Left renal cortex interstitium (tissue), 4 donors: Measurements from ENCODE around the gene CLDN15. TPM values are rescaled to one million over a fixed set of nuclear protein-coding genes. Genes with fewer than 3 reads are reported as not detected.
A peak's percentile ranks its signal among the peaks of the same experiment; 100 is the strongest.
"Not testable (repeated sequence)": the region's sequence is repeated elsewhere in the genome, so short reads cannot be mapped to it uniquely, and the experiment has no call there.

Experiments
- DNase-seq, 4 donors: peaks; one replicate each; pipeline ENCODE4 v3.0.0-alpha.2; 2013; ENCODE audit warnings: low read depth in 4 of 4, low spot score in 2 of 4, missing footprints in 1 of 4
- polyA plus RNA-seq, 4 donors: library from polyadenylated mRNA; unstranded; fragments of 120-200 nt; gene quantifications; one replicate each; pipeline ENCODE4 v1.2.1, GENCODE V29; 2013; ENCODE audit not compliant: insufficient read length in 4 of 4

Gene CLDN15
- polyA plus RNA-seq, 4 donors: 7.3 to 18.3 (median 13.0) TPM

DNA sequence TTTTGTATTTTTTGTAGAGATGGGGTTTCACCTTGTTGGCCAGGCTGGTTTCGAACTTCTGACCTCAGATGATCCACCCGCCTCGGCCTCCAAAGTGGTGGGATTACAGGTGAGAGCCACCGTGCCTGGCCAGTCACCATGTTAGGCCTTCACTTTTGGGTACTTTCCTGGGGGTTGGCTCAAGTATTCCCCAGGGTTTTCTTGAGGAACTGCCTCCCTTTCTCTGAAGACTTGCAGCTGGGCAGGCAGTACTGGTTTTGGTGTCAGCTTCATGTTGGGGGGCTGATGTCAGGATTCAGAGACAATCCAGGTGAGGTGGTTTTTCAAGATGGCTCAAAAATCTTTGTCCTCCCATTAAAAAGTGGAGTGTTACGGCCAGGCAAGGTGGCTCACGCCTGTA, 12.0 kb downstream of the CLDN15 start:
- no peak for DNase-seq

DNA sequence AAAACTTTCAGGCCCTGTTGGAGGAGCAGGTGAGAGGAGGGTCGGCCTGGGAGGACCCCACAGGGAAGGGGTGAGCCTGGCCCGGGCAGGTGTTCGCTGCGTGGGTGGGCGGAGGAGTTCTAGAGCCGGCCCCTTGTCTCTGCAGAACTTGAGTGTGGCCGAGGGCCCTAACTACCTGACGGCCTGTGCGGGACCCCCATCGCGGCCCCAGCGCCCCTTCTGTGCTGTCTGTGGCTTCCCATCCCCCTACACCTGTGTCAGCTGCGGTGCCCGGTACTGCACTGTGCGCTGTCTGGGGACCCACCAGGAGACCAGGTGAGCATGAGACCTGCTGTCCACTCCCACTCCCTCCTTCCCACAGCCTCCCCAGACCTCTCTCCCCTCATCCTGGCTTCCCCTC, 14.1 kb downstream of the CLDN15 start:
- DNase-seq: no peak

DNA sequence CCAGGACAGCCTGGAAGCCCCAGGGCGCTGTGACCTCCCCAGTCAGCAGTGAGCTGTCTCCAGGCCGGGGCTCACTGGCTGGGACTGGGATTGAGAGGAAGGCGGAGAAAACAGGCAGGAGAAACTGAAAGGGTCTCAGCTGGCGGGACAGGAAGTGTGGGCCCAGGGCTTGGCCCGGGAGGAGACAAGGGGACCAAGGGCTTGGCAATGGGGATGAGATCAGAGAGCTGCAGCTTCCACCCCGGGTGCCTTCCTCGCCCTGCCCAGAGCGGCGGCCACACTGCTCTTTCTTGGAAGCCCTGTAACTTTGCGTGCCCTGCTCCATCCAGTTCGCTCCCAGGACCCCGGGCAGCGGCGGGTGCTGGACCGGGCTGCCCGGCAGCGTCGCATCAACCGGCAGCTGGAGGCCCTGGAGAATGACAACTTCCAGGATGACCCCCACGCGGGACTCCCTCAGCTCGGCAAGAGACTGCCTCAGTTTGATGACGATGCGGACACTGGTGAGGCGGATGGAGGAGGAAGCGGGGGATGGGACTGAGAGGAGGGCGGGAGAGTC, 15.2 kb downstream of the CLDN15 start:
- no peak for DNase-seq

DNA sequence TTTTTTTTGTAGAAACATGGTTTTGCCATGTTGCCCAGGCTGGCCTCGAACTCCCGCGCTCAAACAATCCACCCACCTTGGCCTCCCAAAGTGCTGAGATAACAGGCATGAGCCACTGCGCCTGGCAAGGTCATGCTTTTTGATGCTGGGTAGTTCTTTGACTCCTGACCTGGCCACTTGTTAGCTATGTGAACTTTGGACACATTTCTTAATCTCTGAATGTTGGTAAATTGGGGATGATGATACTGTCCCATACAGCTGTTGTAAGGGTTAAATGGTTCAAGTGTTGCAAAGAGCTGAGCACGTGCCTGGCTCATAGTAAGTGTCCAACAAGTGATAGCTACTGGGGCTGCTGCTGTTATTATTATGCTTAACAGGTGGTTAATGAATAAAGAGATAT, 17.3 kb downstream of the CLDN15 start:
- DNase-seq: no peak

- DNase-seq: no peak
Measured at GRCh38 chr7:101218236-101219125, 19.1 kb downstream of the CLDN15 start.

DNA sequence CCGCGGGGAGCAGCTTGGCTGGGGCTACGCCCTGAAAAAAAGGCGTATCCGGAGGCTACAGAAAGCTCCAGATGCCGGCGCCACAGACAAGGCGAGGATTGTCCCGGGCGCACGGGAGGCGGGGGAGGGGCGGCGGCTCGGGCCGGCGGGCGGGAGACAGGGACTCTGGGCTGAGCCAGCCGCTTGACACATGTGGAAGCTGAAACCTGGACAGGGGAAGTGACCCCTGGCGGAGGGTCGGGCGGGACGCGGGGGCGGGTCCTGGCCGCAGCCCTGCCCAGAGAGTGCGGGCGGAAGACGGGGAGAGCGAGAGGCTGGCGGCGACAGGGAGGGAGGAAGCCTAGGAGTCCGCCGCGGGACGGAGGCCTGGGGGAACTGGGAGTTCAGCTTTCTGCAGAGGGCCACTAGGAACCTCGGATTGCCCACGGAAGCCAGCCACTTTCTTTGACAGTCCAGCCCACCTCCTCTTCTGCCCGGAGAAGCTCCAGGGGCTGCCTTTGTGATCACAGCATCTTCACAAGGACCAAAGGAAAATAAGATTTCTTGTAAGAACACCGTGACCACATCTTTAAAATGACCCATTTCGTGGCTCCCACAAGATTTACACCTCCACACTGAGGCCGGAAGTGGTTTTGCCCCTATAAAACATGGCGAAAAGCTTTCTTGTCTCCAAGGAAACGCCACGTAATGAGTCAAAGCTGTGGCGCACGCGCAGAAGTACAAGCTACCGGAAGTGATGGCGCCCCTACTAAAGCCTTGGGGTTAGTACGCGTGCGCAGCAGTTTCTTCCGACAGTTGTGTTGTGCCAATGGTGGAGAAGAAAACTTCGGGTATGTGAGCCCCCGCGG, 20.0 kb downstream of the CLDN15 start, which contains the start of the genes PLOD3 and ZNHIT1:
TSS of gene PLOD3 (minus strand) at position 194 of the 848 bp plus-strand sequence. CDS start 307 bp downstream, outside the sequence.
TSS of gene ZNHIT1 (plus strand) at position 778 of the 848 bp plus-strand sequence. CDS start at position 809, 31 bp downstream.
- peak; percentile 95 to 100 (median 97) for DNase-seq

- DNase-seq: no peak
Measured at GRCh38 chr7:101216860-101217387, 20.7 kb downstream of the CLDN15 start.

GRCh38 chr7:101216001-101216859, 21.4 kb downstream of the CLDN15 start:
- no peak for DNase-seq

- DNase-seq: no peak
Measured at GRCh38 chr7:101212014-101212413, 25.6 kb downstream of the CLDN15 start.

- no peak for DNase-seq
Measured at GRCh38 chr7:101211501-101211900, 26.1 kb downstream of the CLDN15 start.

- no peak for DNase-seq
Measured at GRCh38 chr7:101210143-101210542, 27.5 kb downstream of the CLDN15 start.

DNA sequence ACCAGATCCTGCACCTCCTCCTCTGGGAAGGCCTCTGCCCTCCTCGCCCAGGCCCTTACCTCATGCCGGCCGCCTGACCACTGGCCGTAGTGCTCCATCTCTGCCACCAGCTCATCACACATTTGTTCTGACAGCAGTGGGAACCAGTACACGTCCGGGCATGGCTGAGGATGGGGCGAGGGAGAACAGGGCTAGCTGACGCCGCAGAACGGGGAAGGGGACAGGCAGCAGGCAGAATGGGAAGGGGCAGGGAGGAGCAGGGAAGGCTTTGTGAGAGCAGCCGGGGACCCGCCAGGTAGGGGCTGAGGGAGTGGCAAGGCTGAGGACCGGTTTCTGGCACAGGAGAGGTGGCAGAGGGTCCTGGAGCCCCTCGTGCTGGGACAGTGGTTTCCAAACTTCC, 28.8 kb downstream of the CLDN15 start:
- no peak for DNase-seq

- no peak for DNase-seq
Measured at GRCh38 chr7:101207459-101207858, 30.1 kb downstream of the CLDN15 start.

DNA sequence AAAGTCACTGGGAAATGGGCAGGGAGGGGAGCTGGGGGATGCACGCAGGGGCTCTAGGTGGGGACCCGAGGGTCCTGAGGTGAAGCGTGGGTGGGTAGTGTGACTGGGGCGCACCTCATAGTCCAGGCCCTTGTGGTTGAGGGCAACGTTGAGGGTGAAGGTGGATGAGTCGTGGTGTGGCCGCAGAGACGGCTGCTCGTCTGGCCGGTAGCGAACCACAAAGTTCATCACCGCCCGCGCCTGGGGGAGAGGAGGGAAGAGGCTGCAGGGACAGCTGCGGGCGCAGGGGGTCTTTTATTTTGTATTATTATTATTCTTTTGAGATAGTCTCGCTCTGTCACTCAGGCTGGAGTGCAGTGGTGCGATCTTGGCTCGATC, 30.9 kb downstream of the CLDN15 start:
- DNase-seq: no peak

GRCh38 chr7:101205901-101206664, 31.5 kb downstream of the CLDN15 start:
- no peak for DNase-seq

GRCh38 chr7:101203740-101204738, 33.6 kb downstream of the CLDN15 start:
- DNase-seq: not testable (repeated sequence)

GRCh38 chr7:101202603-101202918, 35.0 kb downstream of the CLDN15 start:
- no peak for DNase-seq
